ENCODE results near the gene PRR36. TPM values are rescaled to one million over a fixed set of nuclear protein-coding genes. Genes with fewer than 3 reads are reported as not detected.
A peak's percentile ranks its signal among the peaks of the same experiment; 100 is the strongest.

Gene PRR36
- total RNA-seq, 1 donor, result not detected

GRCh38 chr19:7869910-7870511, 4.2 kb downstream of the PRR36 start:
- H3K27ac ChIP-seq (ENCODE audit: low read depth, low read length), result no peak overlapping the region
- H3K4me3 ChIP-seq (ENCODE audit: insufficient read depth, low read length), result peak overlapping the region; percentile 64
- H3K27me3 ChIP-seq (ENCODE audit: insufficient read depth, low read length), result peaks cover 25% of the 10 kb centered on the region
- peak overlapping the region; percentile 83 for H3K4me2 ChIP-seq (ENCODE audit: insufficient read depth, low read length)
- no peak for TF ChIP-seq CTCF (IDR thresholded peaks at IDR 0.05; ENCODE audit: extremely low read depth, low read depth, low read length)
- peak; percentile 84 for DNase-seq (ENCODE audit: insufficient read length, low spot score, missing footprints)
- peaks cover 12% of the 10 kb centered on the region for H3K4me1 ChIP-seq (ENCODE audit: insufficient read depth, low read length)
- H3K36me3 ChIP-seq (ENCODE audit: insufficient read depth, low read length), result no peaks in the 10 kb centered on the region
- peak overlapping the region; percentile 68 for H2AFZ ChIP-seq (ENCODE audit: low read length)
- H3K79me2 ChIP-seq (ENCODE audit: insufficient read depth, low read length), result no peaks in the 10 kb centered on the region
- no peaks in the 10 kb centered on the region for H3K9me3 ChIP-seq (ENCODE audit: low read depth, low read length)
- no peaks in the 10 kb centered on the region for H4K20me1 ChIP-seq (ENCODE audit: insufficient read depth, low read length)

GRCh38 chr19:7869453-7869909, 4.7 kb downstream of the PRR36 start:
- H3K4me3 ChIP-seq (ENCODE audit: insufficient read depth, low read length), result peak overlapping the region; percentile 64
- no peak overlapping the region for H3K27ac ChIP-seq (ENCODE audit: low read depth, low read length)
- no peak for TF ChIP-seq CTCF (IDR thresholded peaks at IDR 0.05; ENCODE audit: extremely low read depth, low read depth, low read length)
- no peaks in the 10 kb centered on the region for H4K20me1 ChIP-seq (ENCODE audit: insufficient read depth, low read length)
- peaks cover 12% of the 10 kb centered on the region for H3K4me1 ChIP-seq (ENCODE audit: insufficient read depth, low read length)
- peak overlapping the region; percentile 83 for H3K4me2 ChIP-seq (ENCODE audit: insufficient read depth, low read length)
- no peaks in the 10 kb centered on the region for H3K9me3 ChIP-seq (ENCODE audit: low read depth, low read length)
- H2AFZ ChIP-seq (ENCODE audit: low read length), result peak overlapping the region; percentile 68
- peak; percentile 95 for DNase-seq (ENCODE audit: insufficient read length, low spot score, missing footprints)
- no peaks in the 10 kb centered on the region for H3K36me3 ChIP-seq (ENCODE audit: insufficient read depth, low read length)
- peaks cover 20% of the 10 kb centered on the region for H3K27me3 ChIP-seq (ENCODE audit: insufficient read depth, low read length)
- no peaks in the 10 kb centered on the region for H3K79me2 ChIP-seq (ENCODE audit: insufficient read depth, low read length)

GRCh38 chr19:7868671-7869452, 5.3 kb downstream of the PRR36 start:
- Histone ChIP-seq H3K4me2 (ENCODE audit: insufficient read depth, low read length) (peak overlapping the region; percentile 83), H3K27ac (ENCODE audit: low read depth, low read length) (no peak overlapping the region), H3K4me3 (ENCODE audit: insufficient read depth, low read length) (peak overlapping the region; percentile 64), H3K9me3 (ENCODE audit: low read depth, low read length) (no peaks in the 10 kb centered on the region), H2AFZ (ENCODE audit: low read length) (peak overlapping the region; percentile 62), H4K20me1 (ENCODE audit: insufficient read depth, low read length) (no peaks in the 10 kb centered on the region), H3K36me3 (ENCODE audit: insufficient read depth, low read length) (no peaks in the 10 kb centered on the region), H3K4me1 (ENCODE audit: insufficient read depth, low read length) (peaks cover 12% of the 10 kb centered on the region), H3K27me3 (ENCODE audit: insufficient read depth, low read length) (peaks cover 14% of the 10 kb centered on the region), H3K79me2 (ENCODE audit: insufficient read depth, low read length) (no peaks in the 10 kb centered on the region)
- TF ChIP-seq CTCF (IDR thresholded peaks at IDR 0.05; ENCODE audit: extremely low read depth, low read depth, low read length), result peak; percentile 46
- peak; percentile 98 for DNase-seq (ENCODE audit: insufficient read length, low spot score, missing footprints)

- no peaks in the 10 kb centered on the region for H4K20me1 ChIP-seq (ENCODE audit: insufficient read depth, low read length)
- peak overlapping the region; percentile 83 for H3K4me2 ChIP-seq (ENCODE audit: insufficient read depth, low read length)
- peaks cover 12% of the 10 kb centered on the region for H3K4me1 ChIP-seq (ENCODE audit: insufficient read depth, low read length)
- H3K9me3 ChIP-seq (ENCODE audit: low read depth, low read length), result no peaks in the 10 kb centered on the region
- H3K4me3 ChIP-seq (ENCODE audit: insufficient read depth, low read length), result peak overlapping the region; percentile 64
- no peak overlapping the region for H2AFZ ChIP-seq (ENCODE audit: low read length)
- H3K27ac ChIP-seq (ENCODE audit: low read depth, low read length), result no peak overlapping the region
- peaks cover 8% of the 10 kb centered on the region for H3K27me3 ChIP-seq (ENCODE audit: insufficient read depth, low read length)
- H3K79me2 ChIP-seq (ENCODE audit: insufficient read depth, low read length), result no peaks in the 10 kb centered on the region
- peak; percentile 65 for DNase-seq (ENCODE audit: insufficient read length, low spot score, missing footprints)
- no peaks in the 10 kb centered on the region for H3K36me3 ChIP-seq (ENCODE audit: insufficient read depth, low read length)
- TF ChIP-seq CTCF (IDR thresholded peaks at IDR 0.05; ENCODE audit: extremely low read depth, low read depth, low read length), result no peak
These were observed 5.9 kb downstream of the PRR36 start for GRCh38 chr19:7868326-7868670.
